OCI-LY7 (cell line): ENCODE data around the gene ACOT11. TPM values are rescaled to one million over a fixed set of nuclear protein-coding genes. Genes with fewer than 3 reads are reported as not detected.
A peak's percentile ranks its signal among the peaks of the same experiment; 100 is the strongest.
"Not testable (repeated sequence)": the region's sequence is repeated elsewhere in the genome, so short reads cannot be mapped to it uniquely, and the experiment has no call there.

Source experiments
- BruUV-seq: library from RNA; stranded (reverse); fragments of 400-500 nt; replicated peaks from 2 replicates; lab custom pipeline; 2021; lab: Mats Ljungman, UMichigan
- CTCF ChIA-PET: fragments of 300-600 bp; sonication (Branson Sonifier 250); formaldehyde crosslinking; loops from one replicate; lab custom pipeline; 2022; ENCODE audit warnings: antibody characterized with exemption; ENCODE audit not compliant: unreplicated experiment; lab: Charles Lee
- POLR2A ChIA-PET: fragments of 300-600 bp; sonication (Branson Sonifier 250); formaldehyde crosslinking; loops from one replicate; lab custom pipeline; 2022; ENCODE audit warnings: antibody characterized with exemption; lab: Charles Lee
- DNase-seq: peaks from one replicate; pipeline ENCODE4 v3.0.0-alpha.2; 2015; ENCODE audit warnings: low spot score
- H2AFZ ChIP-seq: fragments of 200-600 bp; sonication (generic), shearing (Covaris generic); 2 replicates; pipeline ENCODE4 v1.6.1; 2014; ENCODE audit warnings: mild to moderate bottlenecking, antibody characterized with exemption, low read length, moderate library complexity
- H3K27ac ChIP-seq: fragments of 200-600 bp; sonication (generic); 2 replicates; pipeline ENCODE4 v1.5.1; 2014; ENCODE audit warnings: mixed run types, low read depth, mild to moderate bottlenecking, moderate library complexity, low read length, inconsistent platforms; ENCODE audit not compliant: poor library complexity, severe bottlenecking
- H3K36me3 ChIP-seq: fragments of 200-600 bp; sonication (generic); 2 replicates; pipeline ENCODE4 v1.6.1; 2014; ENCODE audit warnings: mild to moderate bottlenecking, antibody characterized with exemption, low read length, moderate library complexity, mixed read lengths; ENCODE audit not compliant: insufficient read depth
- H3K4me1 ChIP-seq: fragments of 200-600 bp; sonication (generic); 2 replicates; pipeline ENCODE4 v1.5.1; 2014; ENCODE audit warnings: mild to moderate bottlenecking, low read length; ENCODE audit not compliant: insufficient read depth, poor library complexity, severe bottlenecking
- H3K4me2 ChIP-seq: fragments of 200-600 bp; sonication (generic); 2 replicates; pipeline ENCODE4 v1.6.1; 2014; ENCODE audit warnings: mild to moderate bottlenecking, low read length
- H3K4me3 ChIP-seq: fragments of 200-600 bp; sonication (generic); 2 replicates; pipeline ENCODE4 v1.5.1; 2014; ENCODE audit warnings: mild to moderate bottlenecking, low read depth, low read length; ENCODE audit not compliant: poor library complexity, severe bottlenecking
- H3K79me2 ChIP-seq: fragments of 200-600 bp; sonication (generic); 2 replicates; pipeline ENCODE4 v1.6.1; 2016; ENCODE audit warnings: low read depth, mild to moderate bottlenecking, low read length, moderate library complexity, mixed read lengths; ENCODE audit not compliant: insufficient read depth
- H3K9me2 ChIP-seq: fragments of 200-600 bp; sonication (generic); 2 replicates; pipeline ENCODE4 v1.6.1; 2016; ENCODE audit warnings: mild to moderate bottlenecking, low read length, mixed read lengths; ENCODE audit not compliant: insufficient read depth
- H3K9me3 ChIP-seq: fragments of 200-600 bp; sonication (generic); 2 replicates; pipeline ENCODE4 v1.6.1; 2014; ENCODE audit warnings: mild to moderate bottlenecking, mixed run types, low read length, mixed read lengths
- H4K20me1 ChIP-seq: fragments of 200-600 bp; sonication (generic); 2 replicates; pipeline ENCODE4 v1.6.1; 2014; ENCODE audit warnings: mild to moderate bottlenecking, antibody characterized with exemption, low read length, moderate library complexity, mixed read lengths; ENCODE audit not compliant: insufficient read depth
- CTCF ChIP-seq: fragments of 200-600 bp; sonication (generic); conservative IDR thresholded peaks from 2 replicates; pipeline ENCODE4 v1.5.1; 2014; ENCODE audit warnings: mild to moderate bottlenecking, antibody characterized with exemption, low read length, moderate library complexity, mixed read lengths
- EZH2phosphoT487 ChIP-seq: fragments of 200-600 bp; sonication (generic); IDR thresholded peaks from 2 replicates; pipeline ENCODE4 v1.6.1; 2018; ENCODE audit warnings: low read depth, borderline replicate concordance, mild to moderate bottlenecking, mixed run types, antibody characterized with exemption, low read length, moderate library complexity, mixed read lengths
- intact Hi-C: fragments of 100-400 bp; cut with micrococcal nuclease; formaldehyde crosslinking; loops from one replicate; pipeline ENCODE4 v1.10.0; 2022; ENCODE audit not compliant: unreplicated experiment
- total RNA-seq, 2 experiments: library from RNA; depleted of rRNA in 1 of 2; stranded (reverse); fragments of >200 nt in 1 of 2; shearing (Covaris generic) in 1 of 2; gene quantifications; 2 replicates each; pipeline ENCODE4 v1.2.3, GENCODE V29; 2014 to 2022

ACOT11 gene
- total RNA-seq, 2 experiments from 2014 or later = not detected

GRCh38 chr1:54518489-54518888, 29.5 kb upstream of the ACOT11 start:
- DNase-seq = no peak
- BruUV-seq = no TSS peak
- Histone ChIP-seq H3K4me3 (no peak overlapping the region), H2AFZ (no peak overlapping the region), H3K27ac (no peak overlapping the region), H3K4me2 (no peak overlapping the region), H3K9me3 (no peaks in the 10 kb centered on the region), H3K4me1 (no peaks in the 10 kb centered on the region), H4K20me1 (no peaks in the 10 kb centered on the region), H3K36me3 (no peaks in the 10 kb centered on the region), H3K79me2 (no peaks in the 10 kb centered on the region), H3K9me2 (no peaks in the 10 kb centered on the region)
- intact Hi-C loops = no loop called here
- no peak for TF ChIP-seq EZH2phosphoT487
- TF ChIP-seq CTCF = no peak
- CTCF ChIA-PET = no interaction called here
- POLR2A ChIA-PET = interaction anchor here (0.6 to 0.9 kb wide), 3 partner anchors 53 to 1354 kb away, joined by 4 to 7 read pairs (median 4); no protein-coding TSS in a partner anchor

GRCh38 chr1:54519709-54520108, 28.3 kb upstream of the ACOT11 start:
- peak; percentile 57 for TF ChIP-seq CTCF
- no peak for TF ChIP-seq EZH2phosphoT487
- H4K20me1 ChIP-seq = no peaks in the 10 kb centered on the region
- POLR2A ChIA-PET = no interaction called here
- no peak overlapping the region for H3K4me2 ChIP-seq
- CTCF ChIA-PET = no interaction called here
- H3K36me3 ChIP-seq = no peaks in the 10 kb centered on the region
- no peaks in the 10 kb centered on the region for H3K9me3 ChIP-seq
- BruUV-seq = no TSS peak
- H3K4me3 ChIP-seq = no peak overlapping the region
- H3K27ac ChIP-seq = no peak overlapping the region
- no peaks in the 10 kb centered on the region for H3K9me2 ChIP-seq
- H2AFZ ChIP-seq = no peak overlapping the region
- no peaks in the 10 kb centered on the region for H3K4me1 ChIP-seq
- DNase-seq = peak; percentile 31
- H3K79me2 ChIP-seq = no peaks in the 10 kb centered on the region
- intact Hi-C loops = no loop called here

- Histone ChIP-seq H4K20me1 (no peaks in the 10 kb centered on the region), H3K9me2 (no peaks in the 10 kb centered on the region), H3K4me2 (no peak overlapping the region), H3K27ac (no peak overlapping the region), H3K9me3 (no peaks in the 10 kb centered on the region), H3K79me2 (no peaks in the 10 kb centered on the region), H3K36me3 (no peaks in the 10 kb centered on the region), H2AFZ (no peak overlapping the region), H3K4me3 (no peak overlapping the region), H3K4me1 (no peaks in the 10 kb centered on the region)
- POLR2A ChIA-PET = no interaction called here
- no TSS peak for BruUV-seq
- DNase-seq = no peak
- TF ChIP-seq CTCF (no peak), EZH2phosphoT487 (no peak)
- intact Hi-C loops = no loop called here
- CTCF ChIA-PET = no interaction called here
Observed at GRCh38 chr1:54520631-54521321, 27.3 kb upstream of the ACOT11 start.

GRCh38 chr1:54526565-54526964, 21.5 kb upstream of the ACOT11 start:
- intact Hi-C loops, H3K79me2 ChIP-seq, CTCF ChIA-PET, DNase-seq, H4K20me1 ChIP-seq, H3K4me2 ChIP-seq, POLR2A ChIA-PET, H3K4me1 ChIP-seq, H2AFZ ChIP-seq, BruUV-seq, H3K9me2 ChIP-seq, H3K27ac ChIP-seq, H3K4me3 ChIP-seq, H3K36me3 ChIP-seq, H3K9me3 ChIP-seq: not testable (repeated sequence)
